HG03175 (cell line): ENCODE measurements around the gene ACTN1.
"Not testable (repeated sequence)": the region's sequence is repeated elsewhere in the genome, so short reads cannot be mapped to it uniquely, and the experiment has no call there.

ENCODE experiments used
- ATAC-seq: cut with Tn5 transposase; IDR thresholded peaks from one replicate; pipeline ENCODE4 v1.9.1; 2021; ENCODE audit warnings: mild to moderate bottlenecking, moderate library complexity; ENCODE audit not compliant: unreplicated experiment

Gene ACTN1

GRCh38 chr14:68979021-68979721 lies at the start of gene ACTN1:
TSS of gene ACTN1 (minus strand) at chr14:68979302. CDS start at chr14:68979056, 246 bp downstream.
- ATAC-seq, result peak; percentile 43

GRCh38 chr14:69027242-69027913 lies 48.3 kb upstream of the ACTN1 start:
- ATAC-seq, result no peak

- no peak for ATAC-seq
Observed at GRCh38 chr14:69023035-69023434, 43.9 kb upstream of the ACTN1 start.

GRCh38 chr14:69022093-69022492 lies 43.0 kb upstream of the ACTN1 start:
- ATAC-seq, result not testable (repeated sequence)

GRCh38 chr14:69017706-69018105 lies 38.6 kb upstream of the ACTN1 start:
- no peak for ATAC-seq

- no peak for ATAC-seq
Observed at GRCh38 chr14:69014829-69015259, 35.7 kb upstream of the ACTN1 start.

- no peak for ATAC-seq
Observed at GRCh38 chr14:69013943-69014782, 35.1 kb upstream of the ACTN1 start.

- ATAC-seq, result no peak
Observed at GRCh38 chr14:69012256-69012953, 33.3 kb upstream of the ACTN1 start.

- ATAC-seq, result no peak
Observed at GRCh38 chr14:69010648-69011047, 31.5 kb upstream of the ACTN1 start.

GRCh38 chr14:69008421-69008884 lies 29.4 kb upstream of the ACTN1 start:
- no peak for ATAC-seq

GRCh38 chr14:69006346-69006745 lies 27.2 kb upstream of the ACTN1 start:
- ATAC-seq, result no peak

- no peak for ATAC-seq
Observed at GRCh38 chr14:69005432-69006148, 26.5 kb upstream of the ACTN1 start.

- no peak for ATAC-seq
Observed at GRCh38 chr14:69004731-69005431, 25.8 kb upstream of the ACTN1 start.

- no peak for ATAC-seq
Observed at GRCh38 chr14:69003626-69004025, 24.5 kb upstream of the ACTN1 start.

- ATAC-seq, result no peak
Observed at GRCh38 chr14:69002069-69002468, 23.0 kb upstream of the ACTN1 start.

GRCh38 chr14:69001375-69001774 lies 22.3 kb upstream of the ACTN1 start:
- ATAC-seq, result no peak

- ATAC-seq, result no peak
Observed at GRCh38 chr14:68998062-68998461, 19.0 kb upstream of the ACTN1 start.

GRCh38 chr14:68995731-68996130 lies 16.6 kb upstream of the ACTN1 start:
- ATAC-seq, result no peak

GRCh38 chr14:68994056-68994455 lies 15.0 kb upstream of the ACTN1 start:
- no peak for ATAC-seq

- ATAC-seq, result no peak
Observed at GRCh38 chr14:68987653-68988036, 8.5 kb upstream of the ACTN1 start.
